Posterior vena cava (tissue), 2 donors: ENCODE results near the gene PATL2. TPM values are rescaled to one million over a fixed set of nuclear protein-coding genes. Genes with fewer than 3 reads are reported as not detected.
"Not testable (repeated sequence)": the region's sequence is repeated elsewhere in the genome, so short reads cannot be mapped to it uniquely, and the experiment has no call there.

Source experiments
- DNase-seq: peaks from one replicate; pipeline ENCODE4 v3.0.0-alpha.2; 2020; ENCODE audit warnings: low spot score
- intact Hi-C, 2 donors: fragments of 100-400 bp; cut with DNase I; formaldehyde crosslinking; loops; one replicate each; pipeline versions ENCODE4 v1.14.1 to v1.14.2; 2022 to 2023
- long read RNA-seq, 2 donors: library from polyadenylated mRNA; unstranded; transcript quantifications; one replicate each; pipeline ENCODE4 v2.0.0, GENCODE V29; 2020 to 2021
- total RNA-seq, 2 donors: library from RNA; stranded (reverse); fragmentation: NEBNext Ultra II Directional; extraction: Animal tissue kit (Norgen Biotek cat#: 25700); gene quantifications; one replicate each; pipeline ENCODE4 v1.2.1, GENCODE V29; 2021
- donor health status: DM: yes; HTN: yes; CAD: no.
- donor health status: DM: yes; HTN: yes; CAD: no.

PATL2 gene
- total RNA-seq, result 1 to 10 TPM; 1.0 to 2.2 TPM
- long read RNA-seq, donor 1, result 0 reads
- long read RNA-seq, donor 2, result 0 reads

DNA sequence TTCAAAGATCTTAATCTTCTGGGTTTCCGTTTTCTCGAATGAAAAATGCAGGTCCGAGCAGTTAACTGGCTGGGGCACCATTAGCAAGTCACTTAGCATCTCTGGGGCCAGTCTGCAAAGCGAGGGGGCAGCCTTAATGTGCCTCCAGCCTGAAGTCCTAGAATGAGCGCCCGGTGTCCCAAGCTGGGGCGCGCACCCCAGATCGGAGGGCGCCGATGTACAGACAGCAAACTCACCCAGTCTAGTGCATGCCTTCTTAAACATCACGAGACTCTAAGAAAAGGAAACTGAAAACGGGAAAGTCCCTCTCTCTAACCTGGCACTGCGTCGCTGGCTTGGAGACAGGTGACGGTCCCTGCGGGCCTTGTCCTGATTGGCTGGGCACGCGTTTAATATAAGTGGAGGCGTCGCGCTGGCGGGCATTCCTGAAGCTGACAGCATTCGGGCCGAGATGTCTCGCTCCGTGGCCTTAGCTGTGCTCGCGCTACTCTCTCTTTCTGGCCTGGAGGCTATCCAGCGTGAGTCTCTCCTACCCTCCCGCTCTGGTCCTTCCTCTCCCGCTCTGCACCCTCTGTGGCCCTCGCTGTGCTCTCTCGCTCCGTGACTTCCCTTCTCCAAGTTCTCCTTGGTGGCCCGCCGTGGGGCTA is at the start of gene PATL2, which contains the start of gene B2M:
TSS of gene PATL2 (minus strand) at position 228 of the 647 bp plus-strand sequence. CDS start 34,833 bp downstream, outside the sequence.
TSS of gene B2M (plus strand) at position 422 of the 647 bp plus-strand sequence. CDS start at position 452, 30 bp downstream.
- DNase-seq, result peak; percentile 99
- intact Hi-C loops, result no loop called here

- intact Hi-C loops, result no loop called here
- no peak for DNase-seq
Observed at GRCh38 chr15:44753345-44753744, 42.2 kb upstream of the PATL2 start.

DNA sequence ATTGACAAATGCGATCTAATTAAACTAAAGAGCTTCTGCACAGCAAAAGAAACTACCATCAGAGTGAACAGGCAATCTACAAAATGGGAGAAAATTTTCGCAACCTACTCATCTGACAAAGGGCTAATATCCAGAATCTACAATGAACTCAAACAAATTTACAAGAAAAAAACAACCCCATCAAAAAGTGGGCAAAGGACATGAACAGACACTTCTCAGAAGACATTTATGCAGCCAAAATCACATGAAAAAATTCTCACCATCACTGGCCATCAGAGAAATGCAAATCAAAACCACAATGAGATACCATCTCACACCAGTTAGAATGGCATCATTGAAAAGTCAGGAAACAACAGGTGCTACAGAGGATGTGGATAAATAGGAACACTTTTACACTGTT is 32.3 kb upstream of the PATL2 start:
- intact Hi-C loops, DNase-seq: not testable (repeated sequence)

DNA sequence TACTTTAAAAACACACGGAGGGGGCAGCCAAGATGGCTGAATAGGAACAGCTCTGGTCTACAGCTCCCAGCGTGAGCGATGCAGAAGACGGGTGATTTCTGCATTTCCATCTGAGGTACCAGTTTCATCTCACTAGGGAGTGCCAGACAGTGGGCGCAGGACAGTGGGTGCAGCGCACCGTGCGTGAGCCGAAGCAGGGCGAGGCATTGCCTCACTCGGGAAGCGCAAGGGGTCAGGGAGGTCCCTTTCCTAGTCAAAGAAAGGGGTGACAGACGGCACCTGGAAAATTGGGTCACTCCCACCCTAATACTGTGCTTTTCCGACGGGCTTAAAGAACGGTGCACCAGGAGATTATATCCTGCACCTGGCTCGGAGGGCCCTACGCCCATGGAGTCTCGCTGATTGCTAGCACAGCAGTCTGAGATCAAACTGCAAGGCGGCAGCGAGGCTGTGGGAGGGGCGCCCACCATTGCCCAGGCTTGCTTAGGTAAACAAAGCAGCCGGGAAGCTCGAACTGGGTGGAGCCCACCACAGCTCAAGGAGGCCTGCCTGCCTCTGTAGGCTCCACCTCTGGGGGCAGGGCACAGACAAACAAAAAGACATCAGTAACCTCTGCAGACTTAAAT is 28.2 kb upstream of the PATL2 start:
- not testable (repeated sequence) for DNase-seq
- intact Hi-C loops, result loop anchor here (5.0 to 10.0 kb wide), 3 partner anchors 77 to 155 kb away; partner anchors contain the start of gene SPG11 (in 2 of the 2)

GRCh38 chr15:44738340-44738984 is 27.3 kb upstream of the PATL2 start:
- intact Hi-C loops, result loop anchor here (5.0 to 10.0 kb wide), 3 partner anchors 76 to 154 kb away; partner anchors contain the start of gene SPG11 (in 2 of the 2)
- DNase-seq, result no peak

DNA sequence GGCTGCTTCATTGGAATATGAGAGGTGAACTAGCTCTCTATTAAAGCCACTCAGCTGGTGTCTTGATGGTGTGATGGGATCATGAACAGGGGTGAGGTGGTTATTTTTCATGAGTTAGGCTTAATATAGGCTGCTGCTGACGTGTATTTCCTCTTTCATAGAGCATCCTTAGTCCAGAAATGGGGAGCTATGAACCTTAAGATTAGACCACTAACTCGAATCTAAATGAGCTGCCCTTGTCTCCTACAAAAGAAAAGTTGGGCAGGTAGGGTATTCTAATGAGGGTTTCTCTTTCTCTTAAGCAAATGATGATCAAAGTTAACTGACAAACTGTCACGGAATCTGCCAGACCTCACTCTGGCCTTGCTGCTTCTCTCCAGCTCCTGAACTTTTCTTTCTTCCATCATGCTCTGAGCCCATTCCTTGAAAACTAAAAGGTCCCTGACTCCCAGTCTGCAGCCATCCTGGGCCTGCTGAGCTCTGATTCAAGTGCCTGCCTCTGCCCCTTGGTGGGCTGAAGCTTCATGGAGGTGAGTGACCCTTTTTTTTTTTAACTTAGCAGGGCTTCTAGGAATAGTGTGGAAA is 25.1 kb upstream of the PATL2 start, which contains the start of gene TRIM69:
TSS of gene TRIM69 (plus strand) at position 348 of the 585 bp plus-strand sequence. CDS start at position 525, 177 bp downstream.
- DNase-seq, result no peak
- intact Hi-C loops, result loop anchor here (5.0 to 10.0 kb wide), 3 partner anchors 74 to 151 kb away; partner anchors contain the start of gene SPG11 (in 2 of the 2)

DNA sequence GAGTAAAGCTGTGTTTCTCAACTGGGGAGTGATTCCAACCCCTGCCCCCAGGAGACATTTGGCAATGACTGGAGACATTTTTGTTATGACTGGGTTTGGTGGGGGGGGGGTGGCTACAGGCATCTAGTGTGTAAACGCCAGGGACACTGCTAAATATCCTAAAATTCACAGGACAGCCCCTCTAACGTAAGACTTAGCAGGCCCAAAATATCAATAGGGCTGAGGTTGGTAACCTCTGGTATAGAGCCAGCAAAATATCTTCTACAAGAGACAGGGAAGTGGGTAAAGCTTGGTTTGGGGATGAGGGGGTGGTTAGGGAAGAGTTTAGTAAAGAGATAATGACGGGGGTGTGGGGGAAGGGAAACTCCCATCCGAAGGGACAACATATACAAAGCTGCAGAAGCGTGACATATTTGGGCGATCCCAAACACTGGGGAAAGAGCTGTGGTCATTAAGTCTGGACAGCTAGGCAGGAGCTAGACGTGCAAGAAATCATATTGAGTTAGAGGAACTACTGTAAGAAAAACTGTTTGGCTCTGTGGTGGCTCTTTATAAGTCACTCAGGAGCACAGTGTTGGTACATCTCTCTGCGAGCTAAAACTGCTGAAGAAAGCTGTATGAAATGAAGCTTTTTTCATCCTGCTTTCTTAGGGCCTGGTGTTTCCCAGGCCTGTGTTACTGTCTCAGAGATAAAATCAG is 24.5 kb upstream of the PATL2 start:
- no peak for DNase-seq

DNA sequence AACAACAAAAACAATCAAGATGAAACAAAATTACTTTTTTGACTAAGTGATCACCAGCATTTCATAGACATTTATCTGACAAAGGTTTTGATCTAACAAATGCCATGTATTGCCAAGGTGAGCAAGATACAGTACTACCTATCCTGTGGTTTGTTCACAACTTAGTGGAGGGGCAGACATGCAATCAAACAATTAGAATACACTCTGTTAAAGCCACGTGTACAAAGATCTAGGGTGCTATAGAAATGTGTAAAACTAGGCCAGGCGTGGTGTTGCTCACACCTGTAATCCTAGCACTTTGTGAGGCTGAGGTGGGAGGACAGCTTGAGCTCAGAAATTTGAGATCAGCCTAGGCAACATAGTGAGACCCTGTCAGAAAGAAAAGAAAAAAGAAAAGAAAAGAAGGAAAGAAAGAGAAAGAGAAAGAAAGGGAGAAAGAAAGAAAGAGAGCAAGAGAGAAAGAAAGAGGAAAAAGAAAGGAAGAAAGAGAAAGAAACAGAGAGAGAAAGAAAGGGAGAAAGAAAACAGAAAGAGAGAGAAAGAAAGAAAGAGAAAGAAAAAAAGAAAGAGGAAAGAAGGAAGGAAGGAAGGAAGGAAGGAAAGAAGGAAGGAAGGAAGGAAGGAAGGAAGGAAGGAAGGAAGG is 23.8 kb upstream of the PATL2 start:
- intact Hi-C loops, result loop anchor here (5.0 to 10.0 kb wide), 3 partner anchors 73 to 150 kb away; partner anchors contain the start of gene SPG11 (in 2 of the 2)
- DNase-seq, result no peak

More for the DNA sequence above, 24.5 kb upstream of the PATL2 start:
- intact Hi-C loops, result loop anchor here (5.0 to 10.0 kb wide), 3 partner anchors 73 to 151 kb away; partner anchors contain the start of gene SPG11 (in 2 of the 2)

- intact Hi-C loops, result loop anchor here (10.0 kb wide), 2 partner anchors 125 to 145 kb away; no protein-coding TSS in a partner anchor
- no peak for DNase-seq
Observed at GRCh38 chr15:44729408-44730127, 18.4 kb upstream of the PATL2 start.

GRCh38 chr15:44728576-44729407 is 17.7 kb upstream of the PATL2 start:
- intact Hi-C loops, result no loop called here
- peak; percentile 98 for DNase-seq

- intact Hi-C loops, DNase-seq: not testable (repeated sequence)
Observed at GRCh38 chr15:44728232-44728575, 17.1 kb upstream of the PATL2 start.

- intact Hi-C loops, result no loop called here
- DNase-seq, result no peak
Observed at GRCh38 chr15:44727485-44728231, 16.5 kb upstream of the PATL2 start.

- no peak for DNase-seq
- intact Hi-C loops, result no loop called here
Observed at GRCh38 chr15:44726568-44727484, 15.7 kb upstream of the PATL2 start.

DNA sequence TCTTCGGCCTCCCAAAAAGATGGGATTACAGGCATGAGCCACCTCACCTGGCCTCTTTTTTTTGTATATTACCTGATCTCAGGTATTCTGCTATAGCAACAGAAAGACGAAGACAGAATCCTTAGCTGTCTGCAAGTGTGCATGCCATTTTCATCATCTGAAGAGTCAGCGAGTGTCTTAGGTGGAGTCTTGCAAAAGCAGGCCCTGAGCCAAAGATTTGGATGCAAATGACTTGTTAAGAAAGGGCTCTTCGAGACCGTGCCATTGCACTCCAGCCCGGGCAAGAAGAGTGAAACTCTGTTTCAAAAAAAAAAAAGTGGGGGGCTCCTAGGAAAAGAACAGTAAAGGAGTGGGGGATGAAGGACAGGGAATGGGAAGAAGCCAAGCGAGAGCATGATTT is 15.0 kb upstream of the PATL2 start:
- intact Hi-C loops, result no loop called here
- no peak for DNase-seq

GRCh38 chr15:44722011-44722410 is 10.9 kb upstream of the PATL2 start:
- intact Hi-C loops, result no loop called here
- DNase-seq, result no peak
